Stimulated activated CD4-positive, alpha-beta T cell treated with anti-CD3 and anti-CD28 coated beads, Interleukin-12 subunit alpha, Interleukin-12 subunit beta, amount 100 ng/mL, for 4 hours (primary cell): ENCODE data around the gene ACADVL.
A peak's percentile ranks its signal among the peaks of the same experiment; 100 is the strongest.
"Not testable (repeated sequence)": the region's sequence is repeated elsewhere in the genome, so short reads cannot be mapped to it uniquely, and the experiment has no call there.

Experiments used
- DNase-seq: peaks from one replicate; pipeline ENCODE4 v3.0.0-alpha.2; 2020

The ACADVL gene

DNA sequence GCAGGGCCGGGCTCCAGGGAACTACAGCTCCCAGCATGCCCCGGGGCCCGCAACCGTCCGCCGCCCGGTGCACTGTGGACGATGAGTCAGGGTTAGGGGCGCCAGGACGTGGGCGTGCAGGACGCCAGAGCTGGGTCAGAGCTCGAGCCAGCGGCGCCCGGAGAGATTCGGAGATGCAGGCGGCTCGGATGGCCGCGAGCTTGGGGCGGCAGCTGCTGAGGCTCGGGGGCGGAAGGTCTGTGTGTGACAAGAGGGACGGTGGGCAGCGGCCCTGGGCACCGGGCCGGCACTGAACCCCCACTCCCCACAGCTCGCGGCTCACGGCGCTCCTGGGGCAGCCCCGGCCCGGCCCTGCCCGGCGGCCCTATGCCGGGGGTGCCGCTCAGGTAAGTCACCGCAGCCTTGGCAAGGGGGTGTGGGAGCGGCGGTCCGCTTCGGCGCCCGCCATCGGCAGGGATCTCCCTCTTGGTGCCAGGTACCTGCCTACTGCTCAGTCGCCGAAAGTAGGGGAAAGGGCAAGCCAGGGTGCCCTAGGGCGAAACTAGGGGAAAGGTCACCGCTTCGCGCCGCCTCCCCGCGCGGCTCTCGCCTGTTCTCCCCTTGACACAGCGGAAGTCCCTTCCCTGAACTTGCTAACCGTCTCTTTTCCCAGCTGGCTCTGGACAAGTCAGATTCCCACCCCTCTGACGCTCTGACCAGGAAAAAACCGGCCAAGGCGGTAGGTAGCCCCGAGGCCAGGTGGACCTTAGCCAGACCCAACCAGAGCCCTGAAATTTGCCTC is at the start of gene ACADVL, which contains the start of gene DLG4:
Gene ACADVL (plus strand): TSS at position 127 of the 781 bp plus-strand sequence. CDS start 47 bp downstream, at position 174.
Gene DLG4 (minus strand): TSS at position 25 of the 781 bp plus-strand sequence.
- DNase-seq, result peak; percentile 78

- not testable (repeated sequence) for DNase-seq
These were observed 47.1 kb upstream of the ACADVL start for GRCh38 chr17:7172522-7173191.

DNA sequence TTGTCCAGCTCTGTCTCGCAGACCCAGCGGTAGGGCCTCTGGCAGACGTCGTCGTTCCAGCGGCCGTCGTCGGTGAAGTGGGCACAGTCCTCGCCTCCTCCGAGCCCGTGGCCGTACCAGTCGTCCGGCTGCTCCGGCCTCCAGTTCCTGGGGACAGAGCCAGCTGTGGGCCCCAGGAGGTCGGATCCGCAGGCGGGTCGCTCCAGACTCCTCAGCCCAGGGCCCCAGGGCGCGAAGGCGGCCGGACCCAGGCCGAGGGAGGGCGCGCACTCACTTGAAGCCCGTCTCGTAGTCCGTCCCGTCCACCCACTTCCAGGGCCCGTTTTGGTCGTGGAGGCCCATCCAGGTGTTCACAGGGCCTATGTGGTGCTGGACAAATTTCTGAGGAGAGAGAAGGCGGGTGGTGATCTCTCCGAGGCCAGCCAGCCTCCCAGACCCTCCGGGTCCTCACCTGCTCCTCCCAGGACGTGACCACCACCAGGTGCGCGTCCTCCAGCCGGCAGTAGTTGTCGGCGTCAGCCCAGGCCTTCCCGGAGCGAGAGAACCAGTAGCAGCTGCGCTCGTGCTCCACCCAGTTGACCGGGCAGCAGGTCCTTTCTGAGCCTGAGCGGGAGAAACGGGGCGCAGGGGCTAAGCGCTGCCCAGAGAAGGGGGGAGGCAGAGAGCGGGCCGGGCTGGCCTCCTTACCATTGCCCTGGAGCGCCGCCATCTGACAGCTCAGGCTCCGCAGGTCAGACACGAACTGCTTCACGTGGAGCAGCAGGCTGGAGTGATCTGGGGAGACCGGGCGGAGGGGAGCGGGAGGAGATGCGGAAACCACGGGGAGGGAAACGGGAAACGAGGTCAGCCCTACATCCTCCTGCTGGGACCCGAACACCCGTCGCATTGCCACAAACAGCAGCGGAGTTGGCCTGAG is 45.8 kb upstream of the ACADVL start:
- DNase-seq, result peak; percentile 33

DNA sequence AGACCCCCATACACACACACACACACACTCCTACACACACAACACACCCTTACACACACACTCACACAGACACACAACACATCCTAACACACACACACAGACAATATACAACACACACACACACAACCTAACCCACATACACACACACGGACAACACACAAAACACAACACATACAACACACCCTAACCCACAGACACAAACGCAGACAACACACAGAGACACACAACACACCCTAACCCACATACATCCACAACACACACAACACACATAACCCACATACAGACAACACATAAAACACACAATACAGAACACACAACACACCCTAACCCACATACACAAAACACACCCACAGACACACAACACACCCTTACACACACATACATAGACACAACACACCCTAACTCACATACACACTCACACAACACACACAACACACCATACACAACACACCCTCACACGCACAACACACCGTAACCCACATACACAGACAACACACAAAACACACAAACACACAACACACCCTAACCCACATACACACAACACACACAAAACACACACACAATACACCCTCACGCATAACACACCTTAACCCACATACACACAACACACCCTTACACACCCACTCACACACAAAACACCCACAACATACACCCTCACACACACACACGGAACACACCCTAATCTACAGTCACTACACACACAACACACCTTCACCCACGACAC is 45.0 kb upstream of the ACADVL start:
- DNase-seq, result no peak

DNA sequence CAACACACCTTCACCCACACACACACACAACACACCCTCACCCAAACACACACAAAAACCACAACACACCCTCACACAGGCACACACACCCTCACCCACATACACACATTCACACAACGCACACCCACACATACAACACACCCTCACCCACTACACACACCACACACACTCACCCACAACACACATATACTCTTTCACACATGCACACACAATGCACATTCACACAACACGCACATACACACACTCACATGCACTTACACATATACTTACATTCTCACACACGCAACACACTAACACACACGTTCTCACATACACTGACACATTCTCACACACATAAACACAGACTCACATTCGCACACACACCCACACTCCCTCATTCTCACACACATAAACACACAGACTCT is 44.4 kb upstream of the ACADVL start:
- DNase-seq, result no peak

DNA sequence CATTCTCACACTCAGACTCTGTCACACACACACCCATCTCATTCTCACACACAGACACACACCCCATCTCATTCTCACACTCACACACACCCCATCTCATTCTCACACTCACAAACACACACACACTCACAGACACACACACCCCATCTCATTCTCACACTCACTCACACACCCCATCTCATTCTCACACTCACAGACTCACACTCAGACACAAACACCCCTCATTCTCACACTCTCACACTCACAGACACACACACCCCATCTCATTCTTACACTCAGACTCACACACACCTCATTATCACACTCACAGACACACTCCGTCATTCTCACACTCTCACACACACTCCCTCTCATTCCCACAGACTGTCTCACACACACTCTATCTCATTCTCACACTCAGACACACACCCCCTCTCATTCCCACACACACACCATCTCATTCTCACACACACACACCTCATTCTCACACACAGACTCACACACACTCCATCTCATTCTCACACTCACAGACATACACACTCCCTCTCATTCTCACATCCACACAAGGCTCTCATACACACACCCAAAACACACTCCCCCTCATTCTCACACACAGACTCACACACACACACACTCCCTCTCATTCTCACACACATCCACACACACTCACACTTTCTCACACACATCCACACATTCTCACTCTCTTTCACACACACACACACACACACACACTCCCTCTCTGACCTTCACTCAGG is 43.5 kb upstream of the ACADVL start:
- DNase-seq, result no peak

DNA sequence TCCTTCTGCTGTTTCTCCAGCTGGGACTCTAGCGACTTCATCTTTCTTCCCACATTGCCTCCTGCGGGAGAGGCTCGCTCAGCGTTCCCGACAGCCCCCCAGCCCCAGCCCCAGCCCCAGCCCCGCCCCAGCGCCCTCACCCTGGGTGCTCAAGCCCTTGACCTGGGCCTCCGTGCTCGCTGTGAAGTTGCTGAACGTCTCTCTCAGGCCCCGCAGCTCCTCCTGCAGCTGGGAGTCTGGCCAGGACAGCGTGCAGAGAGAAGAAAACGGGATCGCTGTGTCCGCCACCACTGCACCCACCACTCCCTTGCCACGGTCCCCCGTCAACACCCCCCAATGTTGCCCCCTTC is 42.9 kb upstream of the ACADVL start:
- no peak for DNase-seq

DNA sequence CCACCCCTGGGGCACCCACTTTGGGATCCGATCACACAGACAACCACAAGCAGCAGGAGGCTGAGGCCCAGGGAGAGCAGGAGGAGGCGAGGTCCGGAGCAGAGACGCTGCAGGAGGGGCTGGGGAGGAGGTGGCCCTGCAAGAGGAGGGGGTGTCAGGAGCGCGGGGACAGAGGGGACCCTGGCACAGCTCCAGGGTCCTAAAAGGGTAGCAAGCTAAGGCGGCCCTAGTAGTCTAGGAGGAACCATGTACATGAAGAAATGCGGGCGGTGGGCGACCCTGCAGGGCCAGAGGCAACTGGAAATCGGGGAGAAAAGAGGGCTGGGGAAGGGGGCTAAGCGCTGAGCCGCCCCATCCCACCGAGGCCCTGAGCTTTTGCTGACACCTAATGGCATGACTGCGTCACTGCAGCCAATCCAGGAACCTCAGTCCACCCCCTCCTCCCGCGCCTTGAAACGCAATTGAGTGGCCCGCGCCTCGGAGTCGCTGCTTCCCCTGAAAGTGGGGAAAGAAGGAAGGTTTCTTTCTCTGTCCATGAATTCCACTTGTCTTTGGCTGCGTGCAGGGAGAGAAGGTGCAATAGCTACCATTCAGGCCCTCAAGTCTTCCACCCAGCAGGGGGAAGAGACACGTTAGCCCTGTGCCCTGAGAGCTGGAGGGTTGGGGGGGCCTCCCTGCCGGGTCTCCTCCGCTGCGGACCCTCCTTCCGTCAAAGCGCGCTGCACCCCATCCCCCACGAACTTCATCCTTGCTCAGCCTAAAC is 42.4 kb upstream of the ACADVL start:
- peak; percentile 58 for DNase-seq

DNA sequence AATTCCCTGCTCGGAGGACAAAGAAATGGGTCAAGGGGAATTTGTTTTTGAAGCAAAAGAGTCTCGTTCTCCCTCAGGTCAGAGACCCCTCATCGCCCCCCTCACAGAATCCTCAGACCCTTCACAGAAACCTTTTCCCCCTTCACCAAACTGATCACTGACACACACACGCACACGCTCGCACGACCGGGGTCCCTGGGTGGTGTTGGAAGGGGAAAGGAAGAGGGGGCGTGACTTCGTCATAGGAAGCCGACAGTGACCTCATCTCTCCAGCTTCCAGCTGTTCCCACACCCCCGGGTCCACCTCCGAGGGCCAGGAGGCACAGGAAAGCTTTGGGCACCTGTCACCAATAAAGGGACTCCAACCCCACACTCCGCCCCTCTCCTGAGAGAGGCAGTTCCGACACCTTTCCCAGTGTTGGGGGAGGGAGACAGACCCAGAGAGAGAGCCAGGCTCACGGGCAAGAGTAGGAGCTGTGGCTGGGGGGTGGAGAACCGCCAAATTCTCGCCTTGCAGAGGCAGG is 41.7 kb upstream of the ACADVL start:
- no peak for DNase-seq

DNA sequence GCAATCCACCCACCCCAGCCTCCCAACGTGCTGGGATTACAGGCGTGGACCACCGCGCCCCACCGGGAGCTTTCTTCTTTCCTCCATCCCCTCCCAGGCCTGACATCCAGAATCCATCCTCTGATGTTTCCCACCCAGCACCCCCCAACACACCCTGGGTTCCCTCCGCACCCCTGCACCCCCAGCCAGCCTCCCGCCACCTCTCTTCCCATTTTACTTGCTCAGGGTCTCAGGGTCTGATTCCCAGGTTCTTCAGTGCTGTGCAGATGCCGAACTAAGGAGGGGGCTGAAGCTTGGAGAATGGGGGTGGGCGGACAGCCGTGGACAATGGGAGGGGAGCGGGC is 40.8 kb upstream of the ACADVL start:
- no peak for DNase-seq

- no peak for DNase-seq
These were observed 40.2 kb upstream of the ACADVL start, which contains the start of gene ASGR1 for GRCh38 chr17:7179317-7180254. ASGR1 (minus strand) TSS chr17:7179370; CDS start chr17:7178563, 807 bp downstream.

- DNase-seq, result not testable (repeated sequence)
These were observed 37.6 kb upstream of the ACADVL start for GRCh38 chr17:7182101-7182500.

- DNase-seq, result no peak
These were observed 36.2 kb upstream of the ACADVL start for GRCh38 chr17:7183433-7184090.

GRCh38 chr17:7184091-7184488 is 35.6 kb upstream of the ACADVL start:
- no peak for DNase-seq

DNA sequence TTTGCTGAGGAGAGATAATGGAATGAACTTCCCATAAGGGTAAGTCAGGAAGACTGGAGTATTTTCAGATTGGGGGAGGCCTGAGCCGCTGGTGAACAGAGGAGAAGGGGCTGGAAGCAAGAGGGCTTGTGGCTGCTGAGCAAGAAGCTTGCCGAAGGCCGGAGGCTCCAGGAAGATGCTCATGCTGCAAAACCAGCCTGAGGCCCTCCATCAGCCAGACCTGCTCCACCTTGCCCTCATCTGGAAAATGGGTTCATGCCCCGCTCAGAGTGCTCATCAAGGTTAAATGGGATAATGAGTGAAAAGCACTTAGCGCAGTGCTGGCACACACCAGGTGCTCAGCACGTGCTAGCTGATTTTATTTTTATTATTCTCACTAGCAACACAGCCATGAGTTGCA is 35.1 kb upstream of the ACADVL start:
- no peak for DNase-seq

DNA sequence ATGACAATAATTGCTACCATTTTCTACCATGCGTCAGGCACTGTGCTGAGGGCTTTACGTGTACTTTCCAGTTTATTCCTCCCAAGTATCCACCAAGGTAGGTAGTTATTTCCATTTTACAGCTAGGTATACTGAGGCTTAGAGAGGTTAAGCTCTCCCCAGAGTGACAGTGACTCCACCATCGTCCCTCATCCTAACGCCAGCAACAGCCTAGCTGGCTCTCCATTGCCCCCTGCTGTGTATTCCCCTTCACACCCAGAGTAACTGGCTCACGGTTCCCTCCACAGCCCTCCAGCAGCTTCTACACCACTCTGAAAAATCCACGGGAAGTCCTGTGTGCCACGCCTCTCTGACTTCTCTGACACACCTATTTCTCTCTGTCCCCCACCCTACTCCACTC is 33.5 kb upstream of the ACADVL start:
- DNase-seq, result no peak

DNA sequence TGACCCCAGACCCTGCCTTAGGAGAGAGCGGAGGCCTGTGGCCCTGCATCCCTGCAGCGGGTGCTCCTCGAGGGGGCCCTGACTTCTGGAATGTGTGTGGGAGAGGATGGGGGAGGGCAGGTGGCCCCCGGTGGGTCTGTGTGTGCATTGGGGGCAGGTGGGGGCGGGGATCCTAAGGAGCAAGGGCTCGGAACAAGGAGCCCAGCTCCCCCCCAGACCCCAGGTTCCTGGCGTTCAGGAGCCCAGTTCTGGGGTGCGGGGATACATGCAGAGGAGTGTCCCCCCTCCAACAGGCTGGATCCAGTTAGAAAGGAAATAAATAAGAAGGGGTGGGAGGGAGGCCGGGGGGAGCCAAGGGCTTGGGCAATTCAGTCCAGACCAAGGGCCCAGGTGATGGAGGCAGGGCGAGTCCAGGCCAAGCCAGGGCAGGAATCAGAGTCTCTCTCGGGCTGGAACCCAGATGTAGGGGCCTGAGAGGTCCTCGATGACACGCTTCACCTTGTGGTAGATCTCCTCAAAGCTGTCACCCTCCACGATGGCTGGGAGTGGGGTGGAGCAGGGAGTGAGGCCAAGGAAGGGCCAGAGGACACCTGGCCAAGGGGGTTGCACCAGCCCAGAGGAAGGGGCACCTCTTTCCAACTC is 29.3 kb upstream of the ACADVL start:
- no peak for DNase-seq

DNA sequence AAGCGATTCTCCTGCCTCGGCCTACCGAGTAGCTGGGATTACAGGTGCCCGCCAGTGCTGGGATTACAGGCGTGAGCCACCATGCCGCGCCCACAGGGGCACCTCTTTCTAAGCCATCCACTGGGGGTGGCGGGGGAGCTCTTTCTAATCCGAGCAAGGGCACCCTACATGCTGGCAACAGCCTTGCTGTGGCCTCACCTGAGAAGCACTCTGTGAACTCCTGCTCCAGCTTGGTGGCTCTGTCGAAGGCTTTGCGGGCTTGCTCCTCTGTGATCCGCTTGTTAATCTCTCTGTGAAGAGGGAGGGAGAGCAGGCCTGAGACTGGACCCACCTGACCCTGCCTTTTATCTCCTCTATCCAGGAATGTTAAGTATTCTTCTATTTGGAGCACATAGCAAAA is 28.7 kb upstream of the ACADVL start:
- DNase-seq, result no peak
